Left ventricle myocardium inferior (tissue), 1 donor: ENCODE results near the gene RPL12. TPM values are rescaled to one million over a fixed set of nuclear protein-coding genes. Genes with fewer than 3 reads are reported as not detected.

ENCODE experiments used
- DNase-seq: peaks from one replicate; pipeline ENCODE4 v3.0.0-alpha.2; 2020
- H3K27ac ChIP-seq: fragments of 200-600 bp; replicated peaks from 2 replicates; pipeline ENCODE4 v1.8.0; 2021
- H3K27me3 ChIP-seq: fragments of 200-600 bp; 2 replicates; pipeline ENCODE4 v1.8.0; 2021; ENCODE audit warnings: low read depth
- H3K36me3 ChIP-seq: fragments of 200-600 bp; 2 replicates; pipeline ENCODE4 v1.8.0; 2021
- H3K4me1 ChIP-seq: fragments of 200-600 bp; 2 replicates; pipeline ENCODE4 v1.8.0; 2021
- H3K4me3 ChIP-seq: fragments of 200-600 bp; 2 replicates; pipeline ENCODE4 v1.8.0; 2021; ENCODE audit warnings: mild to moderate bottlenecking, moderate library complexity
- H3K9me3 ChIP-seq: fragments of 200-600 bp; replicated peaks from 2 replicates; pipeline ENCODE4 v1.8.0; 2021
- CTCF ChIP-seq: fragments of 200-600 bp; IDR thresholded peaks from 2 replicates; pipeline ENCODE4 v1.8.0; 2021; ENCODE audit warnings: antibody characterized with exemption, mild to moderate bottlenecking, borderline replicate concordance
- intact Hi-C: fragments of 100-400 bp; cut with micrococcal nuclease; formaldehyde crosslinking; loops from one replicate; pipeline ENCODE4 v1.11.0; 2022
- total RNA-seq: library from RNA; stranded (reverse); fragmentation: NEBNext Ultra II Directional; extraction: Animal tissue kit (Norgen Biotek cat#: 25700); gene quantifications from one replicate; pipeline ENCODE4 v1.2.1, GENCODE V29; 2021
- donor health status: DM: no; HTN: yes; CAD: no; lungs with severe emphysema.

Gene RPL12
- total RNA-seq, 1 donor from 2014 or later = 605 TPM

- Histone ChIP-seq H3K36me3 (peaks cover 88% of the 10 kb centered on the region), H3K27ac (no peak overlapping the region), H3K4me3 (no peak overlapping the region), H3K9me3 (no peaks in the 10 kb centered on the region), H3K27me3 (no peaks in the 10 kb centered on the region), H3K4me1 (peaks cover 30% of the 10 kb centered on the region)
- intact Hi-C loops = no loop called here
- TF ChIP-seq CTCF = no peak
- no peak for DNase-seq
Measured at GRCh38 chr9:127445851-127446712, 5.1 kb downstream of the RPL12 start.

GRCh38 chr9:127444921-127445850, 6.0 kb downstream of the RPL12 start:
- Histone ChIP-seq H3K27me3 (no peaks in the 10 kb centered on the region), H3K27ac (no peak overlapping the region), H3K36me3 (peaks cover 97% of the 10 kb centered on the region), H3K4me3 (no peak overlapping the region), H3K4me1 (peaks cover 21% of the 10 kb centered on the region), H3K9me3 (no peaks in the 10 kb centered on the region)
- no peak for DNase-seq
- intact Hi-C loops = no loop called here
- TF ChIP-seq CTCF = no peak

- intact Hi-C loops = no loop called here
- H3K36me3 ChIP-seq = peaks cover 97% of the 10 kb centered on the region
Measured at GRCh38 chr9:127444283-127444920, 6.8 kb downstream of the RPL12 start.

GRCh38 chr9:127438394-127438793, 12.8 kb downstream of the RPL12 start:
- H3K27me3 ChIP-seq = no peaks in the 10 kb centered on the region
- H3K36me3 ChIP-seq = peaks cover 95% of the 10 kb centered on the region
- TF ChIP-seq CTCF = no peak
- no peaks in the 10 kb centered on the region for H3K4me1 ChIP-seq
- no peak overlapping the region for H3K27ac ChIP-seq
- no peak for DNase-seq
- H3K4me3 ChIP-seq = no peak overlapping the region
- intact Hi-C loops = no loop called here
- H3K9me3 ChIP-seq = no peaks in the 10 kb centered on the region

More at GRCh38 chr9:127444283-127444920, 6.8 kb downstream of the RPL12 start:
- H3K4me1 ChIP-seq = peaks cover 13% of the 10 kb centered on the region
- no peaks in the 10 kb centered on the region for H3K9me3 ChIP-seq
- H3K27ac ChIP-seq = no peak overlapping the region
- no peak for DNase-seq
- H3K27me3 ChIP-seq = no peaks in the 10 kb centered on the region
- no peak for TF ChIP-seq CTCF
- no peak overlapping the region for H3K4me3 ChIP-seq
